Right lobe of liver (tissue), 4 donors: Measurements from ENCODE around the gene IGLL1.

Source experiments
- POLR2A ChIP-seq: fragments of 450-650 bp; IDR thresholded peaks from one replicate; pipeline ENCODE4 v1.6.1; 2017; ENCODE audit warnings: antibody characterized with exemption, mild to moderate bottlenecking
- TF ChIP-seq, protein P1 (sequence below), 4 donors: fragments of 200-600 bp in 3 of 4; fragments of 450-650 bp in 1 of 4; IDR thresholded peaks; one replicate each; pipeline versions ENCODE4 v1.5.1 to v1.8.0; 2016 to 2022; ENCODE audit warnings: antibody characterized with exemption in 4 of 4, mild to moderate bottlenecking in 2 of 4
- donor health status: DM: no; HTN: no; CAD: no.
- donor health status: DM: no; HTN: no; CAD: no.
- donor health status: DM: no; HTN: yes; CAD: no.

DNA sequence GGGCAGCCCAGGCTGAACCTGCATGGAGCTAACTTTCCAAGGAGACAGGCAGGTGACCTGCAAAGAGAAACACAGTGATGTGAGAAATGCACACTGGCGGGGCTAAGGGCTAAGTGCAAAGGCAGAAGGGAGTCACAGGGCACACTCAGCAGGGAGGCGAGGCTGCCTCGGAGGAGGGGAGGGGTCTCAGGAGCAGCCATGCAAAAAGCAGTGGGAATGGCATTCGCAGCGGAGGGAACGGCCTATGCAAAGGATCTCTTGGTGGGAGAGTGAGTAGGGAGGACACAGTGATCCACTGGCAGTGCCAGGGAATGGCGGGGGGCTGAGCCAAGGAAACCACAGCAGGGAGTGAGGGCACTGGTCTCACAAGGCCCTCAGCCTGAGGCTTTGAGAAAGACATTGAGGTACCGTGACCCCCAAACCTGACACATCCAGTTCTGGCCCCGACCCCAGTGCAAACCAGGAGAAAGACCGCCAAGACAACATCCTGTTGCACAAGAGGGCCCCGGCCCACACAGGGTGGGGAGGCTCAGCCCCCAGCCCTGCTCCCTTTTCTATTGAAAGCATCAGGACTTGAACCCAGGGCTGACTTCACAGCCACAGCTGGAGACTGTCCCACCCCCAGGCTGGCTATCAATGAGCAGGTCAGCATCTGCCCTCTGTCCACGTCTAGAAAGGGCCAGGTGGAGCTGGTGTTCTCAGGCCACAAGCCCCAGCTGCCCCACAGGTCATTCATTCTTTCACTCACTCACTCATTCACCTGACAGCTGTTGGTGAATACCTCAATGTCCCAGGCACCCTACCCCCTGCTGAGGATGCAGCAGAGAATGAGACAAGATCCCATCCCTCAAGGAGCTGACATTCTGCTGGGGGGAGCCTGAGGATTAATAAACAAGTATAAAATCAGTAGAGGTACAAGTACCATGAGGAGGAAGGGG lies 50.7 kb downstream of the IGLL1 start:
- TF ChIP-seq, protein P1, sequence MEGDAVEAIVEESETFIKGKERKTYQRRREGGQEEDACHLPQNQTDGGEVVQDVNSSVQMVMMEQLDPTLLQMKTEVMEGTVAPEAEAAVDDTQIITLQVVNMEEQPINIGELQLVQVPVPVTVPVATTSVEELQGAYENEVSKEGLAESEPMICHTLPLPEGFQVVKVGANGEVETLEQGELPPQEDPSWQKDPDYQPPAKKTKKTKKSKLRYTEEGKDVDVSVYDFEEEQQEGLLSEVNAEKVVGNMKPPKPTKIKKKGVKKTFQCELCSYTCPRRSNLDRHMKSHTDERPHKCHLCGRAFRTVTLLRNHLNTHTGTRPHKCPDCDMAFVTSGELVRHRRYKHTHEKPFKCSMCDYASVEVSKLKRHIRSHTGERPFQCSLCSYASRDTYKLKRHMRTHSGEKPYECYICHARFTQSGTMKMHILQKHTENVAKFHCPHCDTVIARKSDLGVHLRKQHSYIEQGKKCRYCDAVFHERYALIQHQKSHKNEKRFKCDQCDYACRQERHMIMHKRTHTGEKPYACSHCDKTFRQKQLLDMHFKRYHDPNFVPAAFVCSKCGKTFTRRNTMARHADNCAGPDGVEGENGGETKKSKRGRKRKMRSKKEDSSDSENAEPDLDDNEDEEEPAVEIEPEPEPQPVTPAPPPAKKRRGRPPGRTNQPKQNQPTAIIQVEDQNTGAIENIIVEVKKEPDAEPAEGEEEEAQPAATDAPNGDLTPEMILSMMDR (IDR thresholded peaks at IDR 0.05): no peak
- TF ChIP-seq POLR2A: no peak
